Measurements from ENCODE around the gene SLC25A21.

Gene SLC25A21

GRCh38 chr14:36683083-36683724, 489.2 kb downstream of the SLC25A21 start:
- DNase-seq = peak; percentile 87

GRCh38 chr14:36682338-36682737, 490.1 kb downstream of the SLC25A21 start:
- DNase-seq = no peak

GRCh38 chr14:36676236-36676635, 496.2 kb downstream of the SLC25A21 start:
- no peak for DNase-seq

- no peak for DNase-seq
Measured at GRCh38 chr14:36675581-36675980, 496.8 kb downstream of the SLC25A21 start.

GRCh38 chr14:36674659-36675058, 497.7 kb downstream of the SLC25A21 start:
- no peak for DNase-seq

GRCh38 chr14:36672095-36672494, 500.3 kb downstream of the SLC25A21 start:
- no peak for DNase-seq

- DNase-seq = peak; percentile 90
Measured at GRCh38 chr14:36671149-36671548, 501.3 kb downstream of the SLC25A21 start.

- no peak for DNase-seq
Measured at GRCh38 chr14:36667679-36668078, 504.7 kb downstream of the SLC25A21 start.

GRCh38 chr14:36666416-36667206, 505.8 kb downstream of the SLC25A21 start:
- DNase-seq = no peak

- DNase-seq = peak; percentile 55
Measured at GRCh38 chr14:36665887-36666415, 506.5 kb downstream of the SLC25A21 start.

GRCh38 chr14:36664322-36665193, 507.8 kb downstream of the SLC25A21 start:
- DNase-seq = no peak

GRCh38 chr14:36663404-36664321, 508.7 kb downstream of the SLC25A21 start:
- peak; percentile 54 for DNase-seq

GRCh38 chr14:36662543-36663403, 509.6 kb downstream of the SLC25A21 start:
- no peak for DNase-seq

- peak; percentile 72 for DNase-seq
Measured at GRCh38 chr14:36662258-36662542, 510.2 kb downstream of the SLC25A21 start.

GRCh38 chr14:36661506-36662257, 510.7 kb downstream of the SLC25A21 start, which contains the start of gene PAX9:
TSS of gene PAX9 (plus strand) at chr14:36661860. CDS start at chr14:36662090, 230 bp downstream.
- DNase-seq = peak; percentile 96

GRCh38 chr14:36660736-36661505, 511.5 kb downstream of the SLC25A21 start:
- DNase-seq = peak; percentile 96

- peak; percentile 55 for DNase-seq
Measured at GRCh38 chr14:36659822-36660735, 512.3 kb downstream of the SLC25A21 start.

Data from NCI-H510A treated with DMSO at 0.1 percent for 48 hours (cell line).